Mesodermal cell (in vitro differentiated cells): ENCODE measurements around the gene KDM4B. TPM values are rescaled to one million over a fixed set of nuclear protein-coding genes. Genes with fewer than 3 reads are reported as not detected.
"Not testable (repeated sequence)": the region's sequence is repeated elsewhere in the genome, so short reads cannot be mapped to it uniquely, and the experiment has no call there.

Source experiments
- H3K27ac ChIP-seq: 2 replicates; pipeline ENCODE4 v1.7.0; 2013; ENCODE audit warnings: mild to moderate bottlenecking, low read depth, low read length, moderate library complexity; ENCODE audit not compliant: severe bottlenecking
- H3K36me3 ChIP-seq: 2 replicates; pipeline ENCODE4 v1.7.1; 2013; ENCODE audit warnings: mild to moderate bottlenecking, low read length, moderate library complexity; ENCODE audit not compliant: control insufficient read depth, insufficient read depth
- H3K4me1 ChIP-seq: one replicate; pipeline ENCODE4 v1.7.1; 2013; ENCODE audit warnings: mild to moderate bottlenecking, low read length; ENCODE audit not compliant: insufficient read depth, control insufficient read depth, poor library complexity, severe bottlenecking
- H3K4me3 ChIP-seq: 2 replicates; pipeline ENCODE4 v1.7.0; 2013; ENCODE audit warnings: low read length, control low read depth, mild to moderate bottlenecking; ENCODE audit not compliant: insufficient read depth, poor library complexity, severe bottlenecking; ENCODE audit errors: extremely low read depth
- H3K9me3 ChIP-seq: 2 replicates; pipeline ENCODE4 v1.7.1; 2013; ENCODE audit warnings: mild to moderate bottlenecking, low read length, moderate library complexity; ENCODE audit not compliant: control insufficient read depth
- whole genome bisulfite sequencing, 2 experiments: methylation state at CpG; one replicate each; pipeline ENCODE4 v1.1.5; 2013; ENCODE audit warnings: missing lambda C conversion rate in 2 of 2; ENCODE audit not compliant: insufficient coverage in 2 of 2; 5-methylcytosine and 5-hydroxymethylcytosine counted together
- polyA plus RNA-seq, 2 experiments: library from polyadenylated mRNA; stranded (reverse); fragments of 50-300 nt; gene quantifications; one replicate each; pipeline ENCODE4 v1.2.3, GENCODE V29; 2013

Gene KDM4B
- polyA plus RNA-seq (2013, experiment 1 of 2), result 32.4 TPM
- 31.6 TPM for polyA plus RNA-seq (2013, experiment 2 of 2)

GRCh38 chr19:4968462-4969291, at the start of gene KDM4B:
Gene KDM4B, plus strand, starts transcription at chr19:4969113. Its CDS starts 63,778 bp downstream, at chr19:5032891.
- WGBS, 2 experiments, result 1% methylated on average over 64 to 69 of the region's 96 CpGs
- Histone ChIP-seq H3K27ac (no peak within 1 kb of the TSS), H3K36me3 (peaks cover 16% of the 10 kb centered on the region), H3K4me3 (peak within 1 kb of the TSS; percentile 82), H3K4me1 (peaks cover 28% of the 10 kb centered on the region), H3K9me3 (no peaks in the 10 kb centered on the region)

- 94 to 96% methylated on average over 19 to 20 of the region's 22 CpGs for WGBS, 2 experiments
- Histone ChIP-seq H3K4me3 (no peak overlapping the region), H3K36me3 (peaks cover 61% of the 10 kb centered on the region), H3K27ac (peak overlapping the region; percentile 36), H3K9me3 (no peaks in the 10 kb centered on the region), H3K4me1 (peaks cover 3% of the 10 kb centered on the region)
Measured at GRCh38 chr19:4922530-4923275, 46.2 kb upstream of the KDM4B start.

GRCh38 chr19:4923276-4923747, 45.6 kb upstream of the KDM4B start:
- no peak overlapping the region for H3K4me3 ChIP-seq
- H3K36me3 ChIP-seq, result peaks cover 63% of the 10 kb centered on the region
- 95% methylated on average over 13 to 21 of the region's 21 CpGs for WGBS, 2 experiments
- H3K4me1 ChIP-seq, result peaks cover 3% of the 10 kb centered on the region
- H3K9me3 ChIP-seq, result no peaks in the 10 kb centered on the region
- H3K27ac ChIP-seq, result no peak overlapping the region

- Histone ChIP-seq H3K36me3 (peaks cover 67% of the 10 kb centered on the region), H3K4me1 (peaks cover 3% of the 10 kb centered on the region), H3K9me3 (no peaks in the 10 kb centered on the region), H3K4me3 (no peak overlapping the region), H3K27ac (no peak overlapping the region)
- WGBS, 2 experiments, result 98% methylated on average over 18 to 20 of the region's 22 CpGs
Measured at GRCh38 chr19:4929186-4929585, 39.7 kb upstream of the KDM4B start.

- WGBS, 2 experiments, result 92 to 96% methylated on average over 28 of the region's 28 CpGs
- H3K4me3 ChIP-seq, result no peak overlapping the region
- H3K36me3 ChIP-seq, result peaks cover 76% of the 10 kb centered on the region
- H3K27ac ChIP-seq, result no peak overlapping the region
- peaks cover 3% of the 10 kb centered on the region for H3K4me1 ChIP-seq
- no peaks in the 10 kb centered on the region for H3K9me3 ChIP-seq
Measured at GRCh38 chr19:4930664-4931063, 38.2 kb upstream of the KDM4B start.

- no peaks in the 10 kb centered on the region for H3K9me3 ChIP-seq
- peaks cover 85% of the 10 kb centered on the region for H3K36me3 ChIP-seq
- no peaks in the 10 kb centered on the region for H3K4me1 ChIP-seq
Measured at GRCh38 chr19:4932711-4933110, 36.2 kb upstream of the KDM4B start.

GRCh38 chr19:4933528-4933927, 35.4 kb upstream of the KDM4B start:
- Histone ChIP-seq H3K9me3 (no peaks in the 10 kb centered on the region), H3K4me3 (no peak overlapping the region), H3K36me3 (peaks cover 87% of the 10 kb centered on the region), H3K27ac (no peak overlapping the region), H3K4me1 (no peaks in the 10 kb centered on the region)
- WGBS, 2 experiments, result 88 to 100% methylated on average over 1 to 2 of the region's 7 CpGs

More at GRCh38 chr19:4932711-4933110, 36.2 kb upstream of the KDM4B start:
- Histone ChIP-seq H3K27ac (no peak overlapping the region), H3K4me3 (no peak overlapping the region)
- 96 to 97% methylated on average over 32 of the region's 32 CpGs for WGBS, 2 experiments

- Histone ChIP-seq H3K4me1 (no peaks in the 10 kb centered on the region), H3K36me3 (peaks cover 89% of the 10 kb centered on the region), H3K4me3 (no peak overlapping the region), H3K27ac (no peak overlapping the region), H3K9me3 (no peaks in the 10 kb centered on the region)
- 97 to 100% methylated on average over 6 to 7 of the region's 8 CpGs for WGBS, 2 experiments
Measured at GRCh38 chr19:4935444-4935843, 33.5 kb upstream of the KDM4B start.

GRCh38 chr19:4937060-4937459, 31.9 kb upstream of the KDM4B start:
- Histone ChIP-seq H3K27ac (no peak overlapping the region), H3K36me3 (peaks cover 93% of the 10 kb centered on the region), H3K4me3 (no peak overlapping the region), H3K4me1 (no peaks in the 10 kb centered on the region), H3K9me3 (no peaks in the 10 kb centered on the region)
- WGBS, 2 experiments, result 87 to 96% methylated on average over 2 of the region's 7 CpGs

GRCh38 chr19:4938461-4938860, 30.5 kb upstream of the KDM4B start:
- 100% methylated on average over 1 to 4 of the region's 4 CpGs for WGBS, 2 experiments
- peaks cover 88% of the 10 kb centered on the region for H3K36me3 ChIP-seq
- not testable (repeated sequence) for H3K9me3 ChIP-seq

More at GRCh38 chr19:4938461-4938860, 30.5 kb upstream of the KDM4B start:
- not testable (repeated sequence) for H3K4me3 ChIP-seq, H3K27ac ChIP-seq, H3K4me1 ChIP-seq
